Effector memory CD4-positive, alpha-beta T cell (primary cell): ENCODE data around the gene STIM1.

Experiments used
- DNase-seq, 3 donors: peaks; one replicate each; pipeline ENCODE4 v3.0.0-alpha.2; 2020
- H3K27ac ChIP-seq: 2 replicates; pipeline ENCODE4 v1.7.0; 2013; ENCODE audit warnings: mild to moderate bottlenecking, low read length, moderate library complexity; ENCODE audit not compliant: insufficient read depth, poor library complexity, severe bottlenecking
- H3K27me3 ChIP-seq: replicated peaks from 2 replicates; pipeline ENCODE4 v1.7.0; 2013; ENCODE audit warnings: mild to moderate bottlenecking, low read length; ENCODE audit not compliant: insufficient read depth, control insufficient read depth, poor library complexity, severe bottlenecking
- H3K36me3 ChIP-seq: 2 replicates; pipeline ENCODE4 v1.7.0; 2013; ENCODE audit warnings: mild to moderate bottlenecking, low read length, moderate library complexity; ENCODE audit not compliant: control insufficient read depth, insufficient read depth
- H3K4me1 ChIP-seq: 2 replicates; pipeline ENCODE4 v1.7.0; 2013; ENCODE audit warnings: low read length, mild to moderate bottlenecking; ENCODE audit not compliant: control insufficient read depth, insufficient read depth, poor library complexity, severe bottlenecking
- H3K4me3 ChIP-seq: 2 replicates; pipeline ENCODE4 v1.7.0; 2013; ENCODE audit warnings: low read length, low read depth, mild to moderate bottlenecking; ENCODE audit not compliant: insufficient read depth, poor library complexity, severe bottlenecking
- H3K9me3 ChIP-seq: 2 replicates; pipeline ENCODE4 v1.7.0; 2013; ENCODE audit warnings: mild to moderate bottlenecking, low read length, moderate library complexity; ENCODE audit not compliant: control insufficient read depth

STIM1 gene

DNA sequence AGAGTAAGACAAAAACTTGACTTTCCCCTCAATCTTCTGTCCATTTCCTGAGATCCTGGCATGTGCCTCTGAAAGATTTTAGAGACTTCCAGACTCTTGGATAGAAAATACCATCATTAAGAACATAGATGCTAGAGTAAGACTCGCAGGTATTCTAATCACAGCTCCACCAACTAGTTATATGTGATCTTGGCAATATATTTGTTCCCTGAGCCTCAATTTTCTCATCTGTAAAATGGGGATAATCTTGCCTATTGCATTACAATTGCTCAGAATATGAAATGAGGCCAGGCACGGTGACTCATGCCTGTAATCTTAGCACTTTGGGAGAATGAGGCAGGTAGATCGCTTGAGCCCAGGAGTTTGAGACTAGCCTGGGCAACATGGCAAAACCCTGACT, 25.4 kb upstream of the STIM1 start:
- H3K27ac ChIP-seq = peak overlapping the region; percentile 30
- DNase-seq = no peak
- peaks cover 53% of the 10 kb centered on the region for H3K36me3 ChIP-seq
- H3K4me3 ChIP-seq = no peak overlapping the region
- H3K9me3 ChIP-seq = no peaks in the 10 kb centered on the region
- peaks cover 45% of the 10 kb centered on the region for H3K4me1 ChIP-seq
- no peaks in the 10 kb centered on the region for H3K27me3 ChIP-seq

GRCh38 chr11:3830730-3831129, 24.7 kb upstream of the STIM1 start:
- no peak for DNase-seq
- Histone ChIP-seq H3K36me3 (peaks cover 55% of the 10 kb centered on the region), H3K27me3 (no peaks in the 10 kb centered on the region), H3K27ac (peak overlapping the region; percentile 36), H3K9me3 (no peaks in the 10 kb centered on the region), H3K4me1 (peaks cover 52% of the 10 kb centered on the region), H3K4me3 (no peak overlapping the region)

DNA sequence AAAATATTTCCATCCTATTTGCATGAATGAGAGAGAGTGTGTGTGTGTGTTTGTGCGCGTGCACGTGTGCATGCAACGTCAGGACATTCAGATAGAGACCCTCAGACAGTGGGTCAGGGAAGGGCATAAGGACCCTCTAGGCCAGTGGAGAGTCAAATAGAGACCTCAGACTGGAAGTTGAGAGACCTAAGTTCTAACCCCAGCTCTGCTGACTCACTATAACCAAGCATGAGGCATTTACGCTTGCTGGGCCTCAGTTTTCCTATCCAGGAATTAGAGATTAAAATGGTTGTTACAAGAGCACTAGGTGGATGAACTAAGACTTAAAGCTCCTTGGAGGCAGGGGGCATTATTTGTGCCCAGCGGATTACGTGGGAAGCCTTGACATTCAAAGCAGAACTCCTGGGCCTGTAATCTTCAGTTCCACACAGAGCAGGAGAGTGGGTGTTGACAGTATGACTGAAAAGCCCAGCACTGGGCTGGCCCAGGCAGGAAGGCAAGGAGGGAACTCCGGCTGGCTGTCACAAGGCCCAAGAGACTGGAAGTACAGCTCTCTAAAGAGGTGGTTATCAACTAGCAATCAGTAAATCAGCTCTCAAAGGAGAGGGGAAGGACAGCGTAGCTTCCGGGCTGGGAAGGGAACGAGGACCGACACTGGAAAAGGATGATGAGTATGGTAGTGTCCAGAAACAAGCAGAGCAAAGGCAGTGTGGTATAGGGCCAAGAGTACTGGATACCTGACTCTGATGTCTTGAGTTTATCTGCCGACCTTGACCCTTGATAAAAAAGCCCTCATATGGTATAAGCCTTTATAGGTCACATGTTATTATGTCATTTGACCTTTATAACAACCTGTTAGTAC, 23.9 kb upstream of the STIM1 start:
- peak overlapping the region; percentile 48 for H3K27ac ChIP-seq
- peaks cover 46% of the 10 kb centered on the region for H3K36me3 ChIP-seq
- DNase-seq = no peak

DNA sequence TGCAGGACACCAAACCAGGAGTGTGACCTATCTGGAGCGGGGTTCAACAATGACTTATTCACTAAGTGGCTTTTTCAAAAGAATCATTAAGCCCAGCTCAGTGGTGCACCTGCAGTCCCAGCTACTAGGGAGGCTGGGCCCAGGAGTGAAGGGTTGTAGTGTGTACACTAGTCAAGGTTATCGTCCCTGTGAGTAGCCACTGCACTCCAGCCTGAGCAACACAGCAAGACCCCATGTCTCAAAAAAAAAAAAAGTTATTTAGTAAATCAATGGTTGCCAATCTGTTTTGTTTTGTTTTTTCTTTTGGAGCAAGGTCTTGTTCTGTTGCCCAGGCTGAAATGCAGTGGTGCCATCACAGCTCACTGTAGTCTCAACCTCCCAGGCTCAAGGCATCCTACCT, 22.6 kb upstream of the STIM1 start:
- no peaks in the 10 kb centered on the region for H3K9me3 ChIP-seq
- H3K27me3 ChIP-seq = no peaks in the 10 kb centered on the region
- H3K27ac ChIP-seq = peak overlapping the region; percentile 48
- DNase-seq = no peak
- H3K36me3 ChIP-seq = peaks cover 34% of the 10 kb centered on the region
- no peak overlapping the region for H3K4me3 ChIP-seq
- peaks cover 66% of the 10 kb centered on the region for H3K4me1 ChIP-seq

More for the DNA sequence above, 23.9 kb upstream of the STIM1 start:
- Histone ChIP-seq H3K4me1 (peaks cover 55% of the 10 kb centered on the region), H3K4me3 (no peak overlapping the region), H3K27me3 (no peaks in the 10 kb centered on the region), H3K9me3 (no peaks in the 10 kb centered on the region)

DNA sequence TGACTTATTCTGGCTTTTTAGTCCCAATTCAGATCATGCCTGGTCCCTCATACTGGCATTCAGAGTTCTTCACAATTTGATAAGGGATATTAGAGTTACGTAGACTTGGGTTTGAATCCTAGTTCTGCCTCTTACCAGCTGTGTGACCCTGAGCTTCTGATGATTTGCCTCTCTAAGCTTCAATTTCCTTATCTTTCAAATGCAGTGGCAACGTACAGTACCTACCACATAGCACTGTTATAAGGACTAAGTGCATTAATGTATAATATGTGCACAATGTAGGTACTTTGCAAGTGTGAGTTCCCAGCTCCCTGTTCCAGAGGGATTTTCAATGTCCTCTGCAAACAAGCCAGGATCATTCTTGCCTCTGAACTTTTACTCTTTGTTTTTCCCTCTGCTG, 22.0 kb upstream of the STIM1 start:
- Histone ChIP-seq H3K36me3 (peaks cover 31% of the 10 kb centered on the region), H3K4me3 (no peak overlapping the region), H3K9me3 (no peaks in the 10 kb centered on the region), H3K27ac (peak overlapping the region; percentile 48), H3K27me3 (no peaks in the 10 kb centered on the region), H3K4me1 (peaks cover 72% of the 10 kb centered on the region)
- no peak for DNase-seq

GRCh38 chr11:3834349-3834663, 21.2 kb upstream of the STIM1 start:
- H3K4me1 ChIP-seq = peaks cover 79% of the 10 kb centered on the region

DNA sequence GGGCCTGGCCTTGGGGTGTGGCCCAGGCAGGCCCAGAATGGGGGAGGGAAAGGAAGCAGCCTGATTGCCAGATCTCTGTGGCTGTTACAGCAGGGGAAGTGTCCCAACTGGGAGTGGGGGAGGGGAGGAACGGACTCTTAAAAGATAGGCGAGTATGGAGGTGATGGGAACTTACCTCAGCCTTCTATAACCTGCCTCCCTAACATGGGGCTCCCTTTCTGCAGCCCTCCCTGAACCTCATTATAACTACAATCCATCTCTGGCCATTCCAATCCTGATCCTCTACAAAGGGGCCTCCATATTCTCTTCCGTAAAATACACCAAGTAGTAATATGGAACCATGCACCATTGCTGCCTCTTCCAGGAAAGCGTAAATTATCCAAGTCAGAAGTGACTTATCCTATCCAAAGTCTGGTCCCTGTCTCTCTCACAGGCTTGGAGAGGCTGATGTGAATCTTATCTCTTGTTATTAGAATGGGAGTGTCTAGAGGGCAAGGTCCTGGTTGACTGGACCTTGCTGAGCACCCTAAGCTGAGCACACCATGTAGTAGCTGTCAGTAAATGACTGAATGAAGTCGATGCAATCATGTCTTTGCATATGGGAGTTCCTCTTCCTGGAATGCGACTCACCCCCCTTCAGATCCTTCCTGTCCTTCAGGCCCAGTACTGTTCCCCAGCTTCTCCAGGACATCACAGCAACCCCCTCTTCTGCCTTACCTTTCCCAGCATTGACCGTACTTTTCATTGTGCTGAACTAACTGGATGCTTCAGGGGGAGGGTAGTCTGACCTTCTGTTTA, 20.6 kb upstream of the STIM1 start:
- Histone ChIP-seq H3K4me3 (no peak overlapping the region), H3K9me3 (no peaks in the 10 kb centered on the region), H3K4me1 (peaks cover 83% of the 10 kb centered on the region), H3K36me3 (peaks cover 26% of the 10 kb centered on the region), H3K27me3 (no peaks in the 10 kb centered on the region), H3K27ac (peak overlapping the region; percentile 48)
- no peak for DNase-seq

More at GRCh38 chr11:3834349-3834663, 21.2 kb upstream of the STIM1 start:
- Histone ChIP-seq H3K4me3 (no peak overlapping the region), H3K9me3 (no peaks in the 10 kb centered on the region), H3K27me3 (no peaks in the 10 kb centered on the region), H3K27ac (peak overlapping the region; percentile 48), H3K36me3 (peaks cover 30% of the 10 kb centered on the region)
- no peak for DNase-seq

GRCh38 chr11:3835751-3836150, 19.7 kb upstream of the STIM1 start:
- H3K4me3 ChIP-seq = no peak overlapping the region
- H3K4me1 ChIP-seq = peaks cover 81% of the 10 kb centered on the region
- H3K27me3 ChIP-seq = no peaks in the 10 kb centered on the region
- H3K36me3 ChIP-seq = peaks cover 18% of the 10 kb centered on the region
- peak overlapping the region; percentile 48 for H3K27ac ChIP-seq
- H3K9me3 ChIP-seq = no peaks in the 10 kb centered on the region
- no peak for DNase-seq

- Histone ChIP-seq H3K27ac (peak overlapping the region; percentile 98), H3K4me3 (peak overlapping the region; percentile 48), H3K36me3 (peaks cover 6% of the 10 kb centered on the region), H3K9me3 (no peaks in the 10 kb centered on the region), H3K4me1 (peaks cover 74% of the 10 kb centered on the region), H3K27me3 (no peaks in the 10 kb centered on the region)
- peak; percentile 15 to 46 (median 39) for DNase-seq
Observed at GRCh38 chr11:3836903-3837302, 18.6 kb upstream of the STIM1 start.

- Histone ChIP-seq H3K27ac (peak overlapping the region; percentile 98), H3K4me3 (peak overlapping the region; percentile 48)
- no peak for DNase-seq
Observed at GRCh38 chr11:3837793-3838192, 17.7 kb upstream of the STIM1 start.

More at GRCh38 chr11:3837793-3838192, 17.7 kb upstream of the STIM1 start:
- H3K9me3 ChIP-seq = no peaks in the 10 kb centered on the region
- no peaks in the 10 kb centered on the region for H3K27me3 ChIP-seq
- H3K36me3 ChIP-seq = peaks cover 6% of the 10 kb centered on the region
- H3K4me1 ChIP-seq = peaks cover 65% of the 10 kb centered on the region
